HT-29 (cell line): ENCODE measurements around the gene TOMM40. TPM values are rescaled to one million over a fixed set of nuclear protein-coding genes. Genes with fewer than 3 reads are reported as not detected.
A peak's percentile ranks its signal among the peaks of the same experiment; 100 is the strongest.
"Not testable (repeated sequence)": the region's sequence is repeated elsewhere in the genome, so short reads cannot be mapped to it uniquely, and the experiment has no call there.

Experiments used
- DNase-seq: peaks from one replicate; pipeline ENCODE4 v3.0.0-alpha.2; 2015; ENCODE audit warnings: low spot score
- total RNA-seq: library from RNA; depleted of rRNA; stranded (reverse); fragments of >200 nt; shearing (Covaris generic); gene quantifications from 2 replicates; pipeline ENCODE4 v1.2.3, GENCODE V29; 2014

The TOMM40 gene
- total RNA-seq, 1 experiment from 2014 or later: 467 TPM

DNA sequence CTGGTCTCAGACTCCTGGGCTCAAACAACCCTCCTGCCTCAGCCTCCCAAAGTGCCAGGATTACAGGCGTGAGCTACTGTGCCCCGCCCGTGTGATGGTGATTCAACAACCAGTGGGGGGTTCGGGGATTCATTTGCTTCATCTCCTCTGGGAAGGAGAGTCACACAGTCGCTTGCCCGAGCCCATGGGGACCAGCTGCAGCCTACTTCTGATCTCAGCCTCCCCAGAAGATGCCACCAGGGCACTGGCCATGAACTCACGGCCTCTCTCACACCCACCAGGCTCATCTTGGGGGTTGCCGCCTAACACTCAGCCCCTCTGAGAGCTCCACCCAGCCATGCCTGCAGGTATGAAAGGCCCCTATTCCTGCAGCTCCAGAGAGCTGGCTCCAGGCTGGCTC is 6.8 kb downstream of the TOMM40 start:
- DNase-seq: no peak

- DNase-seq: no peak
These were observed 9.5 kb downstream of the TOMM40 start for GRCh38 chr19:44900328-44901244.

GRCh38 chr19:44903216-44903601 is 12.2 kb downstream of the TOMM40 start:
- no peak for DNase-seq

GRCh38 chr19:44903602-44904425 is 12.8 kb downstream of the TOMM40 start:
- DNase-seq: peak; percentile 75

DNA sequence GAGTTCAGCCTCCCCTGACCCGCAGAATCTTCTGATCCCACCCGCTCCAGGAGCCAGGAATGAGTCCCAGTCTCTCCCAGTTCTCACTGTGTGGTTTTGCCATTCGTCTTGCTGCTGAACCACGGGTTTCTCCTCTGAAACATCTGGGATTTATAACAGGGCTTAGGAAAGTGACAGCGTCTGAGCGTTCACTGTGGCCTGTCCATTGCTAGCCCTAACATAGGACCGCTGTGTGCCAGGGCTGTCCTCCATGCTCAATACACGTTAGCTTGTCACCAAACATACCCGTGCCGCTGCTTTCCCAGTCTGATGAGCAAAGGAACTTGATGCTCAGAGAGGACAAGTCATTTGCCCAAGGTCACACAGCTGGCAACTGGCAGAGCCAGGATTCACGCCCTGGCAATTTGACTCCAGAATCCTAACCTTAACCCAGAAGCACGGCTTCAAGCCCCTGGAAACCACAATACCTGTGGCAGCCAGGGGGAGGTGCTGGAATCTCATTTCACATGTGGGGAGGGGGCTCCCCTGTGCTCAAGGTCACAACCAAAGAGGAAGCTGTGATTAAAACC is 13.5 kb downstream of the TOMM40 start:
- peak; percentile 32 for DNase-seq

DNA sequence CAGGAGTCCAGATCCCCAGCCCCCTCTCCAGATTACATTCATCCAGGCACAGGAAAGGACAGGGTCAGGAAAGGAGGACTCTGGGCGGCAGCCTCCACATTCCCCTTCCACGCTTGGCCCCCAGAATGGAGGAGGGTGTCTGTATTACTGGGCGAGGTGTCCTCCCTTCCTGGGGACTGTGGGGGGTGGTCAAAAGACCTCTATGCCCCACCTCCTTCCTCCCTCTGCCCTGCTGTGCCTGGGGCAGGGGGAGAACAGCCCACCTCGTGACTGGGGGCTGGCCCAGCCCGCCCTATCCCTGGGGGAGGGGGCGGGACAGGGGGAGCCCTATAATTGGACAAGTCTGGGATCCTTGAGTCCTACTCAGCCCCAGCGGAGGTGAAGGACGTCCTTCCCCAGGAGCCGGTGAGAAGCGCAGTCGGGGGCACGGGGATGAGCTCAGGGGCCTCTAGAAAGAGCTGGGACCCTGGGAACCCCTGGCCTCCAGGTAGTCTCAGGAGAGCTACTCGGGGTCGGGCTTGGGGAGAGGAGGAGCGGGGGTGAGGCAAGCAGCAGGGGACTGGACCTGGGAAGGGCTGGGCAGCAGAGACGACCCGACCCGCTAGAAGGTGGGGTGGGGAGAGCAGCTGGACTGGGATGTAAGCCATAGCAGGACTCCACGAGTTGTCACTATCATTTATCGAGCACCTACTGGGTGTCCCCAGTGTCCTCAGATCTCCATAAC is 14.5 kb downstream of the TOMM40 start, which contains the start of gene APOE:
Gene APOE, plus strand, starts transcription at position 360 of the 724 bp plus-strand sequence. CDS start 829 bp downstream, outside the sequence.
- no peak for DNase-seq

GRCh38 chr19:44907613-44908012 is 16.6 kb downstream of the TOMM40 start:
- no peak for DNase-seq

- DNase-seq: no peak
These were observed 17.2 kb downstream of the TOMM40 start for GRCh38 chr19:44908074-44908835.

DNA sequence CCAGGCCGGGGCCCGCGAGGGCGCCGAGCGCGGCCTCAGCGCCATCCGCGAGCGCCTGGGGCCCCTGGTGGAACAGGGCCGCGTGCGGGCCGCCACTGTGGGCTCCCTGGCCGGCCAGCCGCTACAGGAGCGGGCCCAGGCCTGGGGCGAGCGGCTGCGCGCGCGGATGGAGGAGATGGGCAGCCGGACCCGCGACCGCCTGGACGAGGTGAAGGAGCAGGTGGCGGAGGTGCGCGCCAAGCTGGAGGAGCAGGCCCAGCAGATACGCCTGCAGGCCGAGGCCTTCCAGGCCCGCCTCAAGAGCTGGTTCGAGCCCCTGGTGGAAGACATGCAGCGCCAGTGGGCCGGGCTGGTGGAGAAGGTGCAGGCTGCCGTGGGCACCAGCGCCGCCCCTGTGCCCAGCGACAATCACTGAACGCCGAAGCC is 17.8 kb downstream of the TOMM40 start:
- DNase-seq: no peak

DNA sequence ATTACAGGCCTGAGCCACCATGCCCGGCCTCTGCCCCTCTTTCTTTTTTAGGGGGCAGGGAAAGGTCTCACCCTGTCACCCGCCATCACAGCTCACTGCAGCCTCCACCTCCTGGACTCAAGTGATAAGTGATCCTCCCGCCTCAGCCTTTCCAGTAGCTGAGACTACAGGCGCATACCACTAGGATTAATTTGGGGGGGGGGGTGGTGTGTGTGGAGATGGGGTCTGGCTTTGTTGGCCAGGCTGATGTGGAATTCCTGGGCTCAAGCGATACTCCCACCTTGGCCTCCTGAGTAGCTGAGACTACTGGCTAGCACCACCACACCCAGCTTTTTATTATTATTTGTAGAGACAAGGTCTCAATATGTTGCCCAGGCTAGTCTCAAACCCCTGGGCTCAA is 18.7 kb downstream of the TOMM40 start:
- DNase-seq: no peak

DNA sequence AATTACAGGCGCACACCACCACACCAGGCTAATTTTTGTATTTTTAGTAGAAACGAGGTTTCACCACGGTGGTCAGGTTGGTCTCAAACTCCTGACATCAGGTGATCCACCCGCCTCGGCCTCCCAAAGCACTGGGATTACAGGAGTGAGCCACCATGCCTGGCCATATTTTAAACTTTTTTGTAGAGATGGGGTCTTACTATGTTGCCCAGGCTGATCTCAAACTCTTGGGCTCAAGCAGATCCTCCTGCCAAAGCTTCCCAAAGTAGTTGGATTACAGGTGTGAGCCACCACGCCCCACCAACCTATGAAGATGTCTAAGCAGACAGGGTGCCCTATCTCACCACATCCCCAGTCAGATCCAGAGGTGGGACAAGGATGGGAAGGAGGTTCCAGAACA is 20.8 kb downstream of the TOMM40 start:
- DNase-seq: not testable (repeated sequence)

GRCh38 chr19:44912854-44913253 is 21.8 kb downstream of the TOMM40 start:
- no peak for DNase-seq

DNA sequence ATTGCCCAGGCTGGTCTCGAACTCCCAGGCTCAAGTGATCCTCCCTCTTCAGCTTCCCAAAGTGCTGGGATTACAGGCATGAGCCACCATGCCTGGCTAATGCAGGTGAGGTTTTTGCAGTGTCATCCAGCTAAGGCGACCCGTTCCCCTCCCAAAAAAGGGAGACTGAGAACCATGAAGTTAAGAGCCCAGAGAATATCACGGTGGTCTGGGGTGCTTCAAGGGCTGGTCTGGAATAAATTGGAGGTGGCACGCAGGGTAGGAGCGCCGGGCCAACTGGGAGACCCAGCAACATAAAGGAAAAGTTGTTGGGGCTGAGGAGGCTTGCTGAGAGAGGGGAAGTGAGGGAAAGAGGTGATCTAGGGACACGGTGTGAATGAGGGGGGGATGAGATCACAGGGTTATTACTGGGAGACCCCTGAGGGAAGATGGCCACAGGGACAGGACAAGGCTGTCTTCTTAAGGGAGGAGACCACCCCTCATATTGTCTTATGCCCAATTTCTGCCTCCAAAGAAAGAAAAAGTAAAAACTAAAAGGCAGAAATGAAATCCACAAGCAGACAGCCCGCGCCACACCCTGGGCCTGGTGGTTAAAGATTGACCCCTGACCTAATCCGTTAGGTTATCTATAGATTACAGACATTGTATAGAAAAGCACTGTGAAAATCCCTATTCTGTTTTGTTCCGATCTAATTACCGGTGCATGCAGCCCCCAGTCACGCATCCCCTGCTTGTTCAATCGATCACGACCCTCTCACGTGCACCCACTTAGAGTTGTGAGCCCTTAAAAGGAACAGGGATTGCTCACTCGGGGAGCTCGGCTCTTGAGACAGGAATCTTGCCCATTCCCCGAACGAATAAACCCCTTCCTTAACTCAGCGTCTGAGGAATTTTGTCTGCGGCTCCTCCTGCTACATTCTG is 22.7 kb downstream of the TOMM40 start:
- DNase-seq: not testable (repeated sequence)

GRCh38 chr19:44914433-44915206 is 23.6 kb downstream of the TOMM40 start, which contains the start of gene APOC1:
APOC1 (plus strand) TSS chr19:44914608; CDS start chr19:44914892, 284 bp downstream.
- DNase-seq: peak; percentile 96

DNA sequence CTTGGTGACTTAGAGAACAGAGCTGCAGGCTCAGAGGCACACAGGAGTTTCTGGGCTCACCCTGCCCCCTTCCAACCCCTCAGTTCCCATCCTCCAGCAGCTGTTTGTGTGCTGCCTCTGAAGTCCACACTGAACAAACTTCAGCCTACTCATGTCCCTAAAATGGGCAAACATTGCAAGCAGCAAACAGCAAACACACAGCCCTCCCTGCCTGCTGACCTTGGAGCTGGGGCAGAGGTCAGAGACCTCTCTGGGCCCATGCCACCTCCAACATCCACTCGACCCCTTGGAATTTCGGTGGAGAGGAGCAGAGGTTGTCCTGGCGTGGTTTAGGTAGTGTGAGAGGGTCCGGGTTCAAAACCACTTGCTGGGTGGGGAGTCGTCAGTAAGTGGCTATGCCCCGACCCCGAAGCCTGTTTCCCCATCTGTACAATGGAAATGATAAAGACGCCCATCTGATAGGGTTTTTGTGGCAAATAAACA is 33.2 kb downstream of the TOMM40 start:
- no peak for DNase-seq

DNA sequence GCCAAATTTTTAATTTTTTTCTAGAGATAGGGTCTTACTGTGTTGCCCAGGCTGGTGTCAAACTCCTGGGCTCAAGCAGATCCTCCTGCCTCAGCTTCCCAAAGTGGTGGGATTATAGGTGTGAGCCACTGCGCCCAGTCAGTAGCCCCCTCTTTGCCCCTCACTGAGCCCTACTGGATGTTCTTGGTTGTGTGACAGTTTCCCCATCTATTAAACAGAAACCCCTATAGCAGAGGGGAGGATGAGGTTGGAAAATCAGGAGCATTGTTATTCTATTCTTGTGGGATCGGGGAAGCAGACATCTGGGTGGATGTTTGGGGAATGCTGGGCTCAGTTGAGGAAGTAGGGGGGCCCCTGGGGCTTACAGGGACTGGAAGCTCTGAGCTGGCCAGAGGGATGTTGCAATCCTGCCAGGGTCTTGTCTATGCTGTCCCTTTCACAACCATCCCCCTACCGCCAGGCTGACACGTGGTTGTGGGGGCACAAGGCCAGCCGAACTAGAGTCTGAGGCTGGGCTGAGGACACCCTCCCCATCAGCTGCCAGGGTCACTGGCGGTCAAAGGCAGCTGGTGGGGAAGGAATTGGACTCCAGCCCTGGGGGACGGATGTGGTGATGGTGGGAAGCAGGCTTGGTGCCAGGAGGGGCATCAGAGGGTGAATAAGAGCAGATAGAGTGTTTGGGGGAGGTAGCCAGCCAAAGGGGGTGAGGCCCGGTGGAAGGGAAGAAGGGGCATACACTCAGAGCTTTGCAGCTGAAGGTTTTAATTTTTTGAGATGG is 34.2 kb downstream of the TOMM40 start:
- DNase-seq: no peak

- not testable (repeated sequence) for DNase-seq
These were observed 35.4 kb downstream of the TOMM40 start for GRCh38 chr19:44926245-44927077.
